H9 (cell line): ENCODE data around the gene ATXN10. TPM values are rescaled to one million over a fixed set of nuclear protein-coding genes. Genes with fewer than 3 reads are reported as not detected.
A peak's percentile ranks its signal among the peaks of the same experiment; 100 is the strongest.

Experiments used
- DNase-seq: peaks from one replicate; pipeline ENCODE4 v3.0.0-alpha.2; 2017
- H2AFZ ChIP-seq: one replicate; pipeline ENCODE4 v1.6.1; 2013; ENCODE audit warnings: mild to moderate bottlenecking, low read length, control low read depth, moderate library complexity
- H2AK5ac ChIP-seq: 2 replicates; pipeline ENCODE4 v1.6.1; 2013; ENCODE audit warnings: low read length, control low read depth, mixed read lengths; ENCODE audit not compliant: insufficient read length
- H2BK120ac ChIP-seq: one replicate; pipeline ENCODE4 v1.6.1; 2013; ENCODE audit warnings: low read depth, mild to moderate bottlenecking, low read length, control low read depth, inconsistent platforms; ENCODE audit not compliant: poor library complexity, severe bottlenecking
- H2BK12ac ChIP-seq: 2 replicates; pipeline ENCODE4 v1.6.1; 2013; ENCODE audit warnings: low read length, control low read depth, mixed read lengths, low read depth; ENCODE audit not compliant: insufficient read length
- H2BK15ac ChIP-seq: 2 replicates; pipeline ENCODE4 v1.6.1; 2013; ENCODE audit warnings: low read depth, low read length, control low read depth
- H2BK20ac ChIP-seq: one replicate; pipeline ENCODE4 v1.6.1; 2013; ENCODE audit warnings: low read depth, mild to moderate bottlenecking, low read length, control low read depth, inconsistent platforms; ENCODE audit not compliant: poor library complexity, severe bottlenecking
- H2BK5ac ChIP-seq: 2 replicates; pipeline ENCODE4 v1.6.1; 2013; ENCODE audit warnings: low read length, control low read depth, mixed read lengths; ENCODE audit not compliant: insufficient read length
- H3K14ac ChIP-seq: 2 replicates; pipeline ENCODE4 v1.6.1; 2013; ENCODE audit warnings: low read length, control low read depth; ENCODE audit not compliant: insufficient read depth
- H3K18ac ChIP-seq: 2 replicates; pipeline ENCODE4 v1.6.1; 2013; ENCODE audit warnings: low read depth, mild to moderate bottlenecking, mixed read lengths, low read length, control low read depth; ENCODE audit not compliant: insufficient read length
- H3K23ac ChIP-seq: 2 replicates; pipeline ENCODE4 v1.6.1; 2013; ENCODE audit warnings: low read length, control low read depth, mixed read lengths, low read depth; ENCODE audit not compliant: insufficient read length
- H3K23me2 ChIP-seq: 2 replicates; pipeline ENCODE4 v1.6.1; 2013; ENCODE audit warnings: low read depth, mild to moderate bottlenecking, mixed read lengths, low read length, control low read depth; ENCODE audit not compliant: insufficient read length, poor library complexity, severe bottlenecking
- H3K27ac ChIP-seq: 2 replicates; pipeline ENCODE4 v1.5.1; 2013; ENCODE audit warnings: low read length, control low read depth, mixed read lengths, low read depth; ENCODE audit not compliant: insufficient read length
- H3K27me3 ChIP-seq: 2 replicates; pipeline ENCODE4 v1.6.1; 2013; ENCODE audit warnings: low read length, control low read depth, inconsistent platforms; ENCODE audit not compliant: insufficient read depth
- H3K4ac ChIP-seq: 2 replicates; pipeline ENCODE4 v1.6.1; 2013; ENCODE audit warnings: low read depth, mild to moderate bottlenecking, control low read depth, inconsistent platforms, low read length, moderate library complexity
- H3K4me1 ChIP-seq: 2 replicates; pipeline ENCODE4 v1.6.1; 2013; ENCODE audit warnings: low read length, control low read depth, inconsistent platforms; ENCODE audit not compliant: insufficient read depth
- H3K4me2 ChIP-seq: 2 replicates; pipeline ENCODE4 v1.6.1; 2013; ENCODE audit warnings: low read length, control low read depth, mixed read lengths; ENCODE audit not compliant: insufficient read length, insufficient read depth
- H3K56ac ChIP-seq: 2 replicates; pipeline ENCODE4 v1.6.1; 2013; ENCODE audit warnings: low read depth, mild to moderate bottlenecking, mixed read lengths, low read length, control low read depth; ENCODE audit not compliant: insufficient read length
- H3K79me1 ChIP-seq: 2 replicates; pipeline ENCODE4 v1.6.1; 2013; ENCODE audit warnings: low read depth, mild to moderate bottlenecking, moderate library complexity, low read length, control low read depth, inconsistent platforms; ENCODE audit not compliant: insufficient read depth, poor library complexity, severe bottlenecking
- H3K79me2 ChIP-seq: 2 replicates; pipeline ENCODE4 v1.6.1; 2013; ENCODE audit warnings: low read length, control low read depth, inconsistent platforms; ENCODE audit not compliant: insufficient read depth
- H3K9ac ChIP-seq: 2 replicates; pipeline ENCODE4 v1.6.1; 2013; ENCODE audit warnings: low read length, control low read depth, mixed read lengths; ENCODE audit not compliant: insufficient read length; ENCODE audit errors: extremely low read depth
- H3K9me3 ChIP-seq: one replicate; pipeline ENCODE4 v1.6.1; 2013; ENCODE audit warnings: low read depth, low read length, inconsistent platforms; ENCODE audit not compliant: control insufficient read depth
- H3T11ph ChIP-seq: one replicate; pipeline ENCODE4 v1.6.1; 2013; ENCODE audit warnings: mild to moderate bottlenecking, low read length, control low read depth, inconsistent platforms
- H4K20me1 ChIP-seq: one replicate; pipeline ENCODE4 v1.6.1; 2013; ENCODE audit not compliant: control insufficient read depth, insufficient read length, insufficient read depth
- H4K5ac ChIP-seq: 2 replicates; pipeline ENCODE4 v1.6.1; 2013; ENCODE audit warnings: low read depth, mild to moderate bottlenecking, mixed read lengths, low read length, control low read depth; ENCODE audit not compliant: insufficient read length
- H4K8ac ChIP-seq: replicated peaks from 2 replicates; pipeline ENCODE4 v1.6.1; 2013; ENCODE audit warnings: low read length, control low read depth, mixed read lengths, low read depth; ENCODE audit not compliant: insufficient read length
- H4K91ac ChIP-seq: 2 replicates; pipeline ENCODE4 v1.6.1; 2013; ENCODE audit warnings: low read depth, mild to moderate bottlenecking, moderate library complexity, mixed read lengths, low read length, control low read depth; ENCODE audit not compliant: insufficient read length
- H3K27ac Mint-ChIP-seq, 3 experiments: 2 replicates in 2 of 3; 3 replicates in 1 of 3; pipeline ENCODE4 v1.8.0; 2020 to 2021; ENCODE audit warnings: mixed read lengths in 3 of 3, mild to moderate bottlenecking in 1 of 3, moderate library complexity in 1 of 3
- H3K27me3 Mint-ChIP-seq: 2 replicates; pipeline ENCODE4 v1.8.0; 2021; ENCODE audit warnings: low read depth, mild to moderate bottlenecking, moderate library complexity, mixed read lengths
- H3K36me3 Mint-ChIP-seq, 3 experiments: 2 replicates in 2 of 3; 3 replicates in 1 of 3; pipeline ENCODE4 v1.8.0; 2020 to 2021; ENCODE audit warnings: low read depth in 3 of 3, mixed read lengths in 3 of 3; ENCODE audit not compliant: insufficient read depth in 1 of 3
- H3K4me1 Mint-ChIP-seq, 2 experiments: 2 replicates each; pipeline ENCODE4 v1.8.0; 2020; ENCODE audit warnings: mixed read lengths in 2 of 2
- H3K4me3 Mint-ChIP-seq, 2 experiments: 2 replicates in 1 of 2; 3 replicates in 1 of 2; pipeline ENCODE4 v1.8.0; 2020 to 2021; ENCODE audit warnings: mild to moderate bottlenecking in 2 of 2, mixed read lengths in 2 of 2, moderate library complexity in 1 of 2
- H3K9me3 Mint-ChIP-seq, 2 experiments: 2 replicates in 1 of 2; 3 replicates in 1 of 2; pipeline ENCODE4 v1.8.0; 2020; ENCODE audit warnings: mild to moderate bottlenecking in 2 of 2, mixed read lengths in 2 of 2, moderate library complexity in 1 of 2
- WGBS: extraction: QIAGEN DNeasy Blood & Tissue Kit; methylation state at CpG from one replicate; pipeline ENCODE4 v1.1.7; 2013; ENCODE audit warnings: missing lambda C conversion rate, low lambda C conversion rate, mixed read lengths; ENCODE audit not compliant: insufficient read length; ENCODE audit errors: extremely low coverage; 5-methylcytosine and 5-hydroxymethylcytosine counted together
- total RNA-seq: library from RNA; stranded (reverse); gene quantifications from 2 replicates; pipeline ENCODE4 v1.2.1, GENCODE V29; 2021
- TF ChIP-seq, protein P1 (sequence below): fragments of 200-600 bp; sonication (generic); conservative IDR thresholded peaks from 3 replicates; pipeline ENCODE4 v1.8.0; 2021; ENCODE audit warnings: antibody characterized with exemption, mild to moderate bottlenecking

ATXN10 gene
- total RNA-seq, 1 experiment from 2014 or later, result 210 TPM

DNA sequence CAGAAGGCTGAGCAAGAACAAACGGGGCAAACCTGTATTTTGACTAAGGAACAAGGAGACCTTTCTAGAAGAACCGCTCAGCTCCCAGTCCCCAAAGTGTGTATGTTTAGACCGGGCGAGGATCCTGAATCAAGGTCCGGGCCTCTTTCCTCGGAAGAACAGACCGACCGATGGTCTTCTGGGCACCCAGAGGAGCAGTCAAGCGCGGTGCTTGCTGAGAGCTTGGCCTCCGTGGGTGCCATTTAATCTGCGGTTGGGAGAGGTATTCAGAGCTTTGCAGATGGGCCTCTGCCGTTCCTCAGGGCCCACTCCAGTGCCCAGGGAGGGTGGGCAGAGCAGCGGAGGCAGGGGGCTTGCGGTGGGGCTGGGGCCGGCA lies 26.5 kb upstream of the ATXN10 start:
- Histone ChIP-seq H2BK12ac (no peak overlapping the region), H3K9ac (no peak overlapping the region), H3K4me1 (no peaks in the 10 kb centered on the region; the same call in 1 of the 2 replicates), H3K27me3 (no peaks in the 10 kb centered on the region; the same call in 1 of the 2 replicates), H3K14ac (no peak overlapping the region), H3K27ac (no peak overlapping the region), H3K79me1 (no peaks in the 10 kb centered on the region), H3K18ac (no peak overlapping the region), H2AFZ (no peak overlapping the region), H2BK120ac (no peak overlapping the region), H3K23ac (no peak overlapping the region), H3K23me2 (no peaks in the 10 kb centered on the region), H3K4ac (no peak overlapping the region), H4K5ac (no peak overlapping the region), H4K20me1 (no peaks in the 10 kb centered on the region), H3K56ac (no peak overlapping the region), H3K9me3 (no peaks in the 10 kb centered on the region), H2BK5ac (no peak overlapping the region), H3K4me2 (peak overlapping the region; percentile 11), H4K91ac (no peak overlapping the region), H2BK20ac (no peak overlapping the region), H2AK5ac (no peak overlapping the region), H3T11ph (no peak overlapping the region), H4K8ac (no peak overlapping the region), H2BK15ac (no peak overlapping the region), H3K79me2 (no peaks in the 10 kb centered on the region)
- DNase-seq, result no peak
- H3K9me3 Mint-ChIP-seq, result no peaks in the 10 kb centered on the region
- H3K4me3 Mint-ChIP-seq, result peak overlapping the region in 1 of 2 experiments; percentile 46; a peak in 2 of 5 replicates
- no CpG with 5 or more reads among the region's 16 CpGs for WGBS
- TF ChIP-seq, protein P1, sequence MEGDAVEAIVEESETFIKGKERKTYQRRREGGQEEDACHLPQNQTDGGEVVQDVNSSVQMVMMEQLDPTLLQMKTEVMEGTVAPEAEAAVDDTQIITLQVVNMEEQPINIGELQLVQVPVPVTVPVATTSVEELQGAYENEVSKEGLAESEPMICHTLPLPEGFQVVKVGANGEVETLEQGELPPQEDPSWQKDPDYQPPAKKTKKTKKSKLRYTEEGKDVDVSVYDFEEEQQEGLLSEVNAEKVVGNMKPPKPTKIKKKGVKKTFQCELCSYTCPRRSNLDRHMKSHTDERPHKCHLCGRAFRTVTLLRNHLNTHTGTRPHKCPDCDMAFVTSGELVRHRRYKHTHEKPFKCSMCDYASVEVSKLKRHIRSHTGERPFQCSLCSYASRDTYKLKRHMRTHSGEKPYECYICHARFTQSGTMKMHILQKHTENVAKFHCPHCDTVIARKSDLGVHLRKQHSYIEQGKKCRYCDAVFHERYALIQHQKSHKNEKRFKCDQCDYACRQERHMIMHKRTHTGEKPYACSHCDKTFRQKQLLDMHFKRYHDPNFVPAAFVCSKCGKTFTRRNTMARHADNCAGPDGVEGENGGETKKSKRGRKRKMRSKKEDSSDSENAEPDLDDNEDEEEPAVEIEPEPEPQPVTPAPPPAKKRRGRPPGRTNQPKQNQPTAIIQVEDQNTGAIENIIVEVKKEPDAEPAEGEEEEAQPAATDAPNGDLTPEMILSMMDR, result no peak
- H3K27ac Mint-ChIP-seq, result no peak overlapping the region
- H3K4me1 Mint-ChIP-seq, result peaks cover 21 to 23% of the 10 kb centered on the region in 2 experiments
- H3K36me3 Mint-ChIP-seq, result no peaks in the 10 kb centered on the region
- peaks cover 60% of the 10 kb centered on the region for H3K27me3 Mint-ChIP-seq
